Bronchus fibroblast of lung (primary cell): ENCODE results near the gene ZNF626. TPM values are rescaled to one million over a fixed set of nuclear protein-coding genes. Genes with fewer than 3 reads are reported as not detected.

Experiments used
- total RNA-seq: library from RNA; depleted of rRNA; stranded (reverse); fragments of >200 nt; gene quantifications from 2 replicates; pipeline ENCODE4 v1.2.3, GENCODE V29; 2015

Gene ZNF626
- total RNA-seq: 2.8 and 4.0 TPM in 2 replicates

GRCh38 chr19:20661150-20661819 is at the start of gene ZNF626:
TSS of gene ZNF626 (minus strand) at chr19:20661571. CDS start at chr19:20661446, 125 bp downstream.

Other genes with a start within 250 kb of the ZNF626 start
- gene ZNF737, start 95.8 kb downstream of the ZNF626 start, total RNA-seq: 4.9 and 5.0 TPM in 2 replicates
- 0.59 and 2.5 TPM in 2 replicates for gene ZNF66, start 114.7 kb upstream of the ZNF626 start, total RNA-seq